Neural cell (in vitro differentiated cells): ENCODE results near the gene B3GAT2. TPM values are rescaled to one million over a fixed set of nuclear protein-coding genes. Genes with fewer than 3 reads are reported as not detected.

ENCODE experiments used
- H2AFZ ChIP-seq: fragments of 200-600, 300-800 bp; sonication (generic), shearing (Covaris generic); 2 replicates; pipeline ENCODE4 v1.6.0; 2014; ENCODE audit warnings: low read depth, mild to moderate bottlenecking, antibody characterized with exemption, low read length, moderate library complexity
- H3F3A ChIP-seq: fragments of 200-600 bp; shearing (Covaris generic); 2 replicates; pipeline ENCODE4 v1.6.1; 2016; ENCODE audit warnings: mild to moderate bottlenecking, moderate library complexity, mixed read lengths, antibody characterized with exemption, low read length; ENCODE audit not compliant: insufficient read depth, poor library complexity, severe bottlenecking
- H3K27ac ChIP-seq: fragments of 200-600, 300-800 bp; sonication (generic), shearing (Covaris generic); 2 replicates; pipeline ENCODE4 v1.5.1; 2014; ENCODE audit warnings: mild to moderate bottlenecking, low read length, moderate library complexity
- H3K27me3 ChIP-seq: fragments of 300-800, 200-600 bp; sonication (generic), shearing (Covaris generic); 2 replicates; pipeline ENCODE4 v1.6.0; 2014; ENCODE audit warnings: mild to moderate bottlenecking, low read depth, low read length, moderate library complexity; ENCODE audit not compliant: insufficient read depth
- H3K36me3 ChIP-seq: fragments of 300-800, 200-600 bp; sonication (generic), shearing (Covaris generic); 2 replicates; pipeline ENCODE4 v1.5.1; 2014; ENCODE audit warnings: mild to moderate bottlenecking, antibody characterized with exemption, low read length, moderate library complexity; ENCODE audit not compliant: insufficient read depth
- H3K4me2 ChIP-seq: fragments of 300-800, 200-600 bp; sonication (generic), shearing (Covaris generic); 2 replicates; pipeline ENCODE4 v1.6.0; 2014; ENCODE audit warnings: mild to moderate bottlenecking, low read length
- H3K4me3 ChIP-seq: fragments of 300-800, 200-600 bp; sonication (generic), shearing (Covaris generic); 2 replicates; pipeline ENCODE4 v1.5.1; 2014; ENCODE audit warnings: mild to moderate bottlenecking, low read length, moderate library complexity
- H3K79me2 ChIP-seq: fragments of 200-600 bp; shearing (Covaris generic); replicated peaks from 2 replicates; pipeline ENCODE4 v1.6.0; 2014; ENCODE audit warnings: mild to moderate bottlenecking, low read length, moderate library complexity; ENCODE audit not compliant: insufficient read depth
- H3K9ac ChIP-seq: fragments of 300-800, 200-600 bp; sonication (generic), shearing (Covaris generic); 2 replicates; pipeline ENCODE4 v1.6.1; 2016; ENCODE audit warnings: mild to moderate bottlenecking, low read length, mixed read lengths
- H3K9me2 ChIP-seq: fragments of 200-600 bp; shearing (Covaris generic); 2 replicates; pipeline ENCODE4 v1.6.1; 2016; ENCODE audit warnings: mild to moderate bottlenecking, low read length, mixed read lengths; ENCODE audit not compliant: insufficient read depth
- H3K9me3 ChIP-seq: fragments of 200-600, 300-800 bp; sonication (generic), shearing (Covaris generic); 2 replicates; pipeline ENCODE4 v1.6.1; 2016; ENCODE audit warnings: mild to moderate bottlenecking, mixed run types, low read length, moderate library complexity, mixed read lengths
- H4K20me1 ChIP-seq: fragments of 200-600 bp; shearing (Covaris generic); 2 replicates; pipeline ENCODE4 v1.6.1; 2016; ENCODE audit warnings: mild to moderate bottlenecking, mixed run types; ENCODE audit not compliant: insufficient read depth
- CTCF ChIP-seq: fragments of 450-650 bp; IDR thresholded peaks from 2 replicates; pipeline ENCODE4 v1.5.1; 2014; ENCODE audit warnings: antibody characterized with exemption, mild to moderate bottlenecking, moderate library complexity; ENCODE audit not compliant: poor library complexity, severe bottlenecking
- EP300 ChIP-seq: fragments of 450-650 bp; conservative IDR thresholded peaks from 2 replicates; pipeline ENCODE4 v1.6.1; 2014; ENCODE audit warnings: antibody characterized with exemption, mild to moderate bottlenecking, moderate library complexity; ENCODE audit not compliant: poor library complexity, severe bottlenecking
- EZH2 ChIP-seq: fragments of 200-600, 300-800 bp; shearing (Covaris generic), sonication (generic); IDR thresholded peaks from 2 replicates; pipeline ENCODE4 v1.6.1; 2014; ENCODE audit warnings: antibody characterized with exemption, low read length, borderline replicate concordance, mild to moderate bottlenecking; ENCODE audit not compliant: insufficient read depth, poor library complexity, severe bottlenecking
- MXI1 ChIP-seq: fragments of 450-650 bp; conservative IDR thresholded peaks from 2 replicates; pipeline ENCODE4 v1.6.1; 2014; ENCODE audit warnings: antibody characterized with exemption, mild to moderate bottlenecking; ENCODE audit not compliant: poor library complexity, severe bottlenecking
- POLR2AphosphoS5 ChIP-seq: IDR thresholded peaks from 2 replicates; pipeline ENCODE4 v1.6.1; 2012
- RAD21 ChIP-seq: fragments of 450-650 bp; conservative IDR thresholded peaks from 2 replicates; pipeline ENCODE4 v1.6.1; 2014; ENCODE audit warnings: antibody characterized with exemption, mild to moderate bottlenecking, moderate library complexity
- REST ChIP-seq: IDR thresholded peaks from 2 replicates; pipeline ENCODE4 v1.6.1; 2012; ENCODE audit warnings: borderline replicate concordance
- SMC3 ChIP-seq: fragments of 450-650 bp; conservative IDR thresholded peaks from 2 replicates; pipeline ENCODE4 v1.6.1; 2014; ENCODE audit warnings: antibody characterized with exemption, mild to moderate bottlenecking, moderate library complexity; ENCODE audit not compliant: poor library complexity
- TAF1 ChIP-seq: IDR thresholded peaks from 2 replicates; pipeline ENCODE4 v1.6.1; 2012; ENCODE audit warnings: low read depth
- polyA plus RNA-seq: library from polyadenylated mRNA; depleted of rRNA; stranded (reverse); fragments of >200 nt; gene quantifications from 2 replicates; pipeline ENCODE4 v1.2.3, GENCODE V29; 2014

Gene B3GAT2
- polyA plus RNA-seq, 1 donor from 2014 or later, result 5.6 TPM

- H3K27ac ChIP-seq, result no peak overlapping the region
- H4K20me1 ChIP-seq, result no peaks in the 10 kb centered on the region
- no peak overlapping the region for H3K4me2 ChIP-seq
- no peak for TF ChIP-seq RAD21
- TF ChIP-seq SMC3, result no peak
- TF ChIP-seq EP300, result no peak
- TF ChIP-seq MXI1, result no peak
- no peak for TF ChIP-seq REST
- no peak for TF ChIP-seq POLR2AphosphoS5
- no peak for TF ChIP-seq EZH2
- no peak for TF ChIP-seq CTCF
- TF ChIP-seq TAF1, result no peak
- no peaks in the 10 kb centered on the region for H3K27me3 ChIP-seq
- no peak overlapping the region for H3K4me3 ChIP-seq
- no peaks in the 10 kb centered on the region for H3K9me3 ChIP-seq
- H2AFZ ChIP-seq, result no peak overlapping the region
- no peaks in the 10 kb centered on the region for H3F3A ChIP-seq
- no peaks in the 10 kb centered on the region for H3K36me3 ChIP-seq
- no peaks in the 10 kb centered on the region for H3K79me2 ChIP-seq
- H3K9ac ChIP-seq, result no peak overlapping the region
- no peaks in the 10 kb centered on the region for H3K9me2 ChIP-seq
These were observed 23.0 kb downstream of the B3GAT2 start for GRCh38 chr6:70933853-70934252.

- Histone ChIP-seq H3F3A (no peaks in the 10 kb centered on the region), H2AFZ (no peak overlapping the region), H3K4me2 (no peak overlapping the region), H3K36me3 (no peaks in the 10 kb centered on the region), H3K27me3 (no peaks in the 10 kb centered on the region), H3K9me3 (no peaks in the 10 kb centered on the region), H3K27ac (no peak overlapping the region), H3K9ac (no peak overlapping the region), H3K4me3 (no peak overlapping the region), H3K9me2 (no peaks in the 10 kb centered on the region), H3K79me2 (no peaks in the 10 kb centered on the region), H4K20me1 (no peaks in the 10 kb centered on the region)
- TF ChIP-seq CTCF (no peak), TAF1 (no peak), EZH2 (no peak), POLR2AphosphoS5 (no peak), EP300 (no peak), RAD21 (no peak), SMC3 (no peak)
These were observed 51.1 kb downstream of the B3GAT2 start for GRCh38 chr6:70905742-70906141.
